Stomach (tissue), 4 donors: ENCODE data around the gene C11orf91.

Experiments
- CTCF ChIP-seq, 7 experiments: fragments of 450-650 bp in 4 of 7; fragments of 200-600 bp in 3 of 7; sonication (generic) in 3 of 7; IDR thresholded peaks; one replicate each; pipeline ENCODE4 v1.5.1; 2016 to 2019; ENCODE audit warnings: antibody characterized with exemption in 7 of 7, control low read depth in 2 of 7, mild to moderate bottlenecking in 1 of 7
- POLR2A ChIP-seq, 4 donors: fragments of 450-650 bp; IDR thresholded peaks; one replicate each; pipeline ENCODE4 v1.6.1; 2016; ENCODE audit warnings: antibody characterized with exemption in 4 of 4, control low read depth in 2 of 4, mild to moderate bottlenecking in 1 of 4, moderate library complexity in 1 of 4
- POLR2AphosphoS5 ChIP-seq, 3 donors: sonication (generic); formaldehyde crosslinking; IDR thresholded peaks; one replicate each; pipeline ENCODE4 v1.6.1; 2016; ENCODE audit warnings: antibody characterized with exemption in 3 of 3

- TF ChIP-seq POLR2A (IDR thresholded peaks at IDR 0.05) = no peak
- TF ChIP-seq CTCF (IDR thresholded peaks at IDR 0.05) = no peak
- TF ChIP-seq POLR2AphosphoS5 (IDR thresholded peaks at IDR 0.05) = no peak
Measured at GRCh38 chr11:33659370-33660139, 41.1 kb downstream of the C11orf91 start.
